ENCODE data around the gene PKDREJ.

The PKDREJ gene

GRCh38 chr22:46237453-46238124, 25.6 kb downstream of the PKDREJ start:
- H3K4me3 ChIP-seq (replicated peaks in 1 of 2; ENCODE audit: low read depth in 2 of 2, low read length in 2 of 2), result no peak overlapping the region
- no peak for DNase-seq (ENCODE audit: low read depth in 2 of 2)
- no peak for TF ChIP-seq CTCF (IDR thresholded peaks at IDR 0.05; ENCODE audit: low read depth, low read length)

- no peak overlapping the region for H3K4me3 ChIP-seq (replicated peaks in 1 of 2; ENCODE audit: low read depth in 2 of 2, low read length in 2 of 2)
- DNase-seq (ENCODE audit: low read depth in 2 of 2), result no peak
- TF ChIP-seq CTCF (IDR thresholded peaks at IDR 0.05; ENCODE audit: low read depth, low read length), result no peak
Measured at GRCh38 chr22:46234969-46235368, 28.2 kb downstream of the PKDREJ start.

- no peak overlapping the region for H3K4me3 ChIP-seq (replicated peaks in 1 of 2; ENCODE audit: low read depth in 2 of 2, low read length in 2 of 2)
- no peak for TF ChIP-seq CTCF (IDR thresholded peaks at IDR 0.05; ENCODE audit: low read depth, low read length)
- peak; percentile 30 to 53 for DNase-seq (ENCODE audit: low read depth in 2 of 2)
Measured at GRCh38 chr22:46233231-46233630, 29.9 kb downstream of the PKDREJ start.

- H3K4me3 ChIP-seq (replicated peaks in 1 of 2; ENCODE audit: low read depth in 2 of 2, low read length in 2 of 2), result no peak overlapping the region
- no peak for DNase-seq (ENCODE audit: low read depth in 2 of 2)
- no peak for TF ChIP-seq CTCF (IDR thresholded peaks at IDR 0.05; ENCODE audit: low read depth, low read length)
Measured at GRCh38 chr22:46230262-46230901, 32.8 kb downstream of the PKDREJ start.

GRCh38 chr22:46229701-46230100, 33.4 kb downstream of the PKDREJ start:
- H3K4me3 ChIP-seq (replicated peaks in 1 of 2; ENCODE audit: low read depth in 2 of 2, low read length in 2 of 2), result no peak overlapping the region
- peak; percentile 54 to 55 for DNase-seq (ENCODE audit: low read depth in 2 of 2)
- TF ChIP-seq CTCF (IDR thresholded peaks at IDR 0.05; ENCODE audit: low read depth, low read length), result no peak

GRCh38 chr22:46226577-46226976, 36.6 kb downstream of the PKDREJ start:
- TF ChIP-seq CTCF (IDR thresholded peaks at IDR 0.05; ENCODE audit: low read depth, low read length), result no peak
- no peak overlapping the region for H3K4me3 ChIP-seq (replicated peaks in 1 of 2; ENCODE audit: low read depth in 2 of 2, low read length in 2 of 2)
- DNase-seq (ENCODE audit: low read depth in 2 of 2), result no peak

Data from cardiac fibroblast (primary cell).